ENCODE data around the gene UGT1A5.
A peak's percentile ranks its signal among the peaks of the same experiment; 100 is the strongest.
"Not testable (repeated sequence)": the region's sequence is repeated elsewhere in the genome, so short reads cannot be mapped to it uniquely, and the experiment has no call there.

UGT1A5 gene

DNA sequence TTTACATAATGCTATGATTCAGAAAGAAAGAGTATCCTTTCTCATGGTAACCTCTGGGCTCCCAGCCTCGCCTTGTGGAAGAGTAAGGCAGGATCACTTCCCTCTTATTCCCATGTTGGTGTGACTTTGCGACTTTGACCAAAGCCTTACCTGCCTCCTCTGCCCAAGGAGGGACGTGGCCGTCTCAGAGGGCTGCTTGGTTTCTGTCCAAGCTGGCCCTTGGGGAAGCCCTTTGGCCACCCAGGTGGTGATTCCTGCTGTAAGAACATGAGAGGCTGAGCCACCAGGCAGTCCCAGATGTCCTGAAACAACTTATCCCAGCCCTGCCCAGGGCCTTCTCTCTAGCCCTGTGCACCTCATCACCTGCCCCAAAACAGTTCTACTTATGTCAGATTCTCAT is 14.0 kb upstream of the UGT1A5 start:
- no peak for DNase-seq

DNA sequence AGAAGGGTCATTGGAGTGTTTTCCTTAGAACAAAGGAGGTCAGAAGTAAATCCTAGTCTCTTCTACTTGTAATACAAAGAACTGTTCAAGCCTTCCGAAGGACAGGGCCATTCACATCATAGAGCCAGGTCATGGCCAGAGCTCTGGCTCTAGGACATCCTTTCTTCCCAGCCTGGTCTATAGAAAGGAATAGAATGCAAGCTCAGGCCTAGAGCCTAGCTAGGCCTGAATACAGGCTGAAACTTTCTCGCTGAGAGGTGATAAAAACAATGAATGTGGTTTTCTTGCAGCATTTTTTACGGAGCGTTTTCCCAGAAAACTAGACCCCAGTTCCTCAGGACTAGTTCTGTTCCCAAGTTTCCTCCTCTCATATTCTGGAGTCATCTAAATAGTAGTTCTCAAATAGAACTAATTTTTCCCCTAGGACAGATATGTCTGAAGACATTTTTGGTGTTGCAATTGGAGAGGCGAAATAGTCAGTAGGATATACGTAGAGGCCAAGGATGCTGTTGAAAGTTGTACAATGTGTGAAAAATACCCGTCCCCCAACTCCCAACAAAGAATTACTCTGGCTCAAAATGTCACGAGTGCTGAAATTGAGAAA is 13.2 kb upstream of the UGT1A5 start:
- DNase-seq, result no peak

DNA sequence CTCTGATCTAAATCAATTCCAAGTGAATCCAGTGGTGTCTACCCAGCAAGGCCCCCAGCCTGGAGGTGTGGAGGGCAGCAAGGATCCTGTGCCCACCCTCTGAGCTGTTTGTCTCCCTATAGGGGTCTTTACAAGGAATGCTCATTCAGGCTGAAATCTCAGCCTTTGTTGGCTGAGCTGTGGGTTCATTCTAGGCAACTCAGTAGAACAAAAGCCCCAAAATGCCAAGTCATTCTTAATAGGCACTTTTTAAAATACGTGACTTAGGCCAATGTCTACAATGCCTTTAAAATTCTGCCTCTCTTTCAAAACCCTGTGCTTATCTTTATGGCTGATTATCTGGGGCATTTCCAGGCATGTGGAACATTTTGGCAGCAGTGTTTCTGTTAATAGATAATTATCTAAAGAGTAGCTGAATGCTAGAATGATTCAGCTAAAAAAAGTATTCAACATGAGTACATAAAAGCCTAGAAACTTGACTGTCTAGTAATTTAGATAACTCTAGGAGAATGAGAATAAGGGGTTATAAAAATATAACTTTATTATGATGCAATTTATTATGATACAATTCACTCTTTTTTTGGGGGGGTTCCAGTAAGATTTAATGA is 12.6 kb upstream of the UGT1A5 start:
- no peak for DNase-seq

DNA sequence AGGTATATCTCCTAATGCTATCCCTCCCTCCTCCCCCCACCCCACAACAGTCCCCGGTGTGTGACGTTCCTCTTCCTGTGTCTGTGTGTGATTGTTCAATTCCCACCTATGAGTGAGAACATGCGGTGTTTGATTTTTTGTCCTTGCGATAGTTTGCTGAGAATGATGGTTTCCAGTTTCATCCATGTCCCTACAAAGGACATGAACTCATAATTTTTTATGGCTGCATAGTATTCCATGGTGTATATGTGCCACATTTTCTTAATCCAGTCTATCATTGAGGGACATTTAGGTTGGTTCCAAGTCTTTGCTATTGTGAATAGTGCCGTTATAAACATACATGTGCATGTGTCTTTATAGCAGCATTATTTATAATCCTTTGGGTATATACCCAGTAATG is 11.9 kb upstream of the UGT1A5 start:
- DNase-seq, result not testable (repeated sequence)

DNA sequence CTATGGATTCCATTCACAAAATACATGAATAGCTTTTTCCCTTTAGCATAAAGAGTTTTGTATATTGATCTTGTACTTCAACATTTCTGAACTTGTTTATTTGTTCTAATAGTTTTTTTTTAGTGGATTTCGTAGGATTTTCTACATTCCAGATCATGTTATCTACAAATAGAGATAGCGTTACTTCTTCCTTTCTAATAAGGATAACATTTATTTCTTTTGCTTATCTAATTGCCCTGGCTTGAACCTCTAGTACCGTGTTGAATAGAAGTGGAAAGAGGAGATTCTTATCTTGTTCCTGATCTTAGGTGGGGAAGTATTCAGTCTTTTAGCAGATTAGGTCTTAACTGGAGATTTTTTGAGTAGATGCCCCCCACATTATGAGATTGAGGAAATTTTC is 10.5 kb upstream of the UGT1A5 start:
- no peak for DNase-seq

DNA sequence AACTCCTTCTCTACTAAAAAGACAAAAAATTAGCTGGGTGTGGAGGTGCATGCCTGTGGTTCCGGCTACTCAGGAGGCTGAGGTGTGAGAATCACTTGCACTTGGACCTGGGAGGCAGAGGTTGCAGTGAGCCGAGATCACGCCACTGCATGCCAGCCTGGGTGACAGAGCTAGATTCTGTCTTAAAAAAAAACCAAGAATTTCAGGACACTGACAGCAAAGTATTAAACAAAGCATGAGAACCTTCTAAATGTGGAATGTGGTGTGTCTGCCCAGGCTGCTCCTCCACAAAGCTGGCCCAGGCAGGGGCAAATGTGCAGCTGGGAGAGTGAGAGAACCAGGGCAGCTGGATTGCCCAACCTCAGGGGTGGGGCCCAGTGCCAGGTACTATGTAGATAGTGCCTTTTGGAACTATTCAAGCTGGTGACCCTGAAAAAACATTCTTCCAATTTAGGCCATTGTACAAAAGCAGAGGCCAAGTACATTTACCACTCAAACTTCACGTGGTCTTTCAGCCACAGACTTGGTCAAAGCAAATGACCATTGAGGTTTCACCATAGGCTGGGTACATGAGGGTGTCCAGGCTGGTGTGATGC is 6.7 kb upstream of the UGT1A5 start:
- DNase-seq, result no peak

DNA sequence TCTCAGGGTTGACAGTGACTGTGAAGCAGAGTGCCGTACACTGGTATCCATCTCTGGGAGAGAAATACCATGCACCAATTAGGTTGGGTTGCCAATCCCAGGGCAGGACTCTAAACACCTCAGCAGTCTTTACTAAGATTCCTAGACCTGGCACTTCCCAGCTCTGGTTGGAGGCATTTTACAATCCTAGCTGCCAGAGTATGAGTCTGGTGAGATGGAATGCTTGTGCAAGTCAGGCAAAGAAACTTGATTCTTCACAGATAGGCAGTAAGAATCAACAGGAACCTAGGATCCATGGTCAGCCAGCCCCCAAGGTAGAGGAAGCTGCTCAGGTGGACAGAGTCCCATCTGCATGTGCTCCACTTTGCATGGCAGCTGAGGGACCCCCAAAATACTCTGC is 6.0 kb upstream of the UGT1A5 start:
- DNase-seq, result no peak

DNA sequence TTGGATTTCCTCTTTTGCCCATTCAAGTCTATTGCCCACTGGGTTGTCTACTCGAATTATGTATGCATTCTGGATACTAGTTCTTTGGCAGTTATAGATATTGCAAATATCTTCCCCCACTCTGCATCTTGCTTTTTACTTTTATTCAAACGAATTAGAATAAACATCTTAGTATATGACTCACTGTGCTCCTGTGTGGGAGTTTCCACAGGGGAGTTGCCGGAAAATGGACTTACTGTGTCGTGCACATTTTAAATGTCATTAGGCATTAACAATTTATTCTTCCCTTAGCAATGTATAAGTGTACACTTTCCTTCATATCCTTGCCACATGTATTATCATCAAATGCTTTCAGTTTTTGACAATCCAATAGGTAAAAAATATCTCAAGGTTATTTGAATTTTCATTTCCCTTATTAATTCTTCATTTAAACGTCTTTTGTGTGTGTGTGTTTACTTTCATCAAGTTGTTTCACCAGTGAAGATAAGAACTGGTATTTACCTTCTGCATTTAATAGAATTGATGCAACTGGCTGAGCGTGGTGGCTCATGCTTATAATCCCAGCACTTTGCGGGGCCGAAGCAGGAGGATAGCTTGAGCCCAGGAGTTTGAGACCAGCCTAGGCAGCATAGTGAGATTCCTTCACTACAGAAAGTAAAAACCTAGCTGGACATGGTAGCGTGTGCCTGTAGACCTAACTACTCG is 4.6 kb upstream of the UGT1A5 start:
- DNase-seq, result no peak

DNA sequence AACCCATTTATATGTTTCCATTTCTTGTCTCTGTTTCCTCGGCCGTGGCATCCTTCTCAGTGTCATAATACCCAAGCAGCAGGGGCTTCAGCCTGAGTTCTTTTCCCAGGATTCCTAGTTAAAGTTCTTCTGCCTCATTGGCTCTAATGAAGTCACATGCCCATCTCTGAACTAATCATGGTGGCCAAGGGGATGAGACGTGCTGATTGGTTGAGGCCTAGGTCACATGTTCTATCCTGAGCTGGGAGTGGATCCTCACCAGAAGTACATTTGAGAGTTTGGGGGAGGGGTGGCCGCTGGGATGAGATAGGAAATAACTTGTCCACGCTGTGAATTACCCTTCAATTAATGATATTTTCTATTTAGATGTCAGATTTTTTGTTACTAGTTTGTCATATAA is 3.8 kb upstream of the UGT1A5 start:
- DNase-seq, result no peak

DNA sequence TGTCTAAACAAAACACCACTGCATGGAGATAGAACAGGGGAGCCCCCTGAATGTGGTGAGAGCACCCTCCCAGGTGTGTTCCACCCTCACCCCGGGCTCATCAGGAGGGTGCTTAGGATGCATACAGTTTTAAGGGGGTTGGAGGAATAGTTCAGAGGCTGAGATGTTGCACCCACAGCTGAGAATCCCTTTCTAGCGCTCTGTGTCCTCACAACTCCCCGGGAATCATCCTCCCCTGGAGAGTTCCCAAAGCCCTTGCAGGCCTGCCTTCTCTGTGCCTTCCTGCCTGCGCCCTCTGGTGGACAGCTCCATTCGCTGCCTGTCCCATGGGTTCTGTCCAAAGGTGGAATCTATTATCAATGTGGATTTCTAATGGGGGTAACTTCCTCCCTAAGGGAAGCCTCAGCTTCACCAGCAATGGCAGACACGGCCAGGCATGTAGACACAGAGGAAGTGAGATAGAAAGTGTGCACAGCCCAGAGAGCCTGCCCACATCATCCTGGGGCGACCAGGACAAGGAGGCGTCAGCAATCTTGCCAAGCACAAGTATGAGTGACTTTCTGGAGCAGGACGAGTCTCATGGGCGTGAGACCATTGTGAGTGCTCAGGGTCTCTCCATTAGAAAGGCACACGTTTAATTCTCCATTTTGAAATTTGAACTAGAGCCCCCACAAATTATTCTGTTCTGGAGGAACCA is 1.2 kb upstream of the UGT1A5 start:
- DNase-seq, result peak; percentile 71

DNA sequence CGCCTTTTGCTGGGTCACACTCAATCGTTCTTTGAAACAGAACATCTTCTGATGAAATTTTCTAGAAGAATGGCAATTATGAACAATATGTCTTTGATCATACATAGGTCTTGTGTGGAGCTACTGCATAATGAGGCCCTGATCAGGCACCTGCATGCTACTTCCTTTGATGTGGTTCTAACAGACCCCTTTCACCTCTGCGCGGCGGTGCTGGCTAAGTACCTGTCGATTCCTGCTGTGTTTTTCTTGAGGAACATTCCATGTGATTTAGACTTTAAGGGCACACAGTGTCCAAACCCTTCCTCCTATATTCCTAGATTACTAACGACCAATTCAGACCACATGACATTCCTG is 532 bp downstream of the UGT1A5 start:
- DNase-seq, result no peak

DNA sequence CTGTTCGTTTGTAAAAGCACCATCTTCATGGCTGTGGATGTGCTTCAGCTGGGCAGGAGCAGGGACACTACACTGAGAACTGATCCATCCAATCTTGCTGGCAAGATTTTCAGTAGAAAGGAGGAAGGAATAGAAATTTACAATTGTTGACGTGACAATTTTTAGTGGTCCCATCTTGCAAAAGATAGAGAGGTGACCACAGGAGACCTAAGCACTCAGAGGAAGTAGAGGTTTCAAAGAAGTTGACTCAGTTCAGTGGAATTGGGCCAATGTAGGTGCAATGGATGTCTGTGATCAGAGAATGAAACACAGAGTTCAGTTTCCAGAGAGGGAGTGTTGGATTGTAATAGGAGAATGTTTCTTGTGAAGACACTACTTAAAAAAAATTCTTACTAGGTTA is 1.4 kb downstream of the UGT1A5 start:
- no peak for DNase-seq

DNA sequence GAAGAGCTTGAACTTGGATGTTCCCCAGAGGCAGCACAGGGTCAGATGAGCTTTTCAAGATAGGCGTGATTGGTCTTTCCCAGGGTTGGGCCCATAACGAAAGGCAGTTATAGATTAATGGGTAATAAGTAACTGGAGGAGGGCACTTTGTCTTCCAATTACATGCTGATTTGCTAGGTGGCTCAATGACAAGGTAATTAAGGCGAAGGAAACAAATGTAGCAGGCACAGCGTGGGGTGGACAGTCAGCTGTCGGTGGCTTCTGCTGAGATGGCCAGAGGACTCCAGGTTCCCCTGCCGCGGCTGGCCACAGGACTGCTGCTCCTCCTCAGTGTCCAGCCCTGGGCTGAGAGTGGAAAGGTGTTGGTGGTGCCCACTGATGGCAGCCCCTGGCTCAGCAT is 5.8 kb downstream of the UGT1A5 start, which contains the start of gene UGT1A4:
UGT1A4 (plus strand) TSS at position 185 of the 400 bp plus-strand sequence; CDS start at position 270, 85 bp downstream.
- DNase-seq, result no peak

DNA sequence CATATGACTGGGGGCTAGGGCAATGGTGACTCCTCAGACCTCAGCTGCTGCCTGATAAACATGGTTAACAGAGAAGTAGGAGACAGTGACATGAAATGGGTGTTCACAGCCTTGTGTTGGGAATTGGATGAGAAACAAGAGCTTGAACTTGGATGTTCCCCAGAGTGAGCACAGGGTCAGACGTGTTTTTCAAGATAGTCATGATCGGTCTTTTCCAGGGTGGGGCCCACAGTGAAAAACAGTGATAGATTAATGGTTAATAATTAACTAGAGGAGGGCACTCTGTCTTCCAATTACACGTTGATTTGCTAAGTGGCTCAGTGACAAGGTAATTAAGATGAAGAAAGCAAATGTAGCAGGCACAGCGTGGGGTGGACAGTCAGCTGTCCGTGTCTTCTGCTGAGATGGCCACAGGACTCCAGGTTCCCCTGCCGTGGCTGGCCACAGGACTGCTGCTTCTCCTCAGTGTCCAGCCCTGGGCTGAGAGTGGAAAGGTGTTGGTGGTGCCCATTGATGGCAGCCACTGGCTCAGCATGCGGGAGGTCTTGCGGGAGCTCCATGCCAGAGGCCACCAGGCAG is 16.1 kb downstream of the UGT1A5 start, which contains the start of gene UGT1A3:
UGT1A3 (plus strand) TSS at position 320 of the 579 bp plus-strand sequence; CDS start at position 405, 85 bp downstream.
- no peak for DNase-seq

DNA sequence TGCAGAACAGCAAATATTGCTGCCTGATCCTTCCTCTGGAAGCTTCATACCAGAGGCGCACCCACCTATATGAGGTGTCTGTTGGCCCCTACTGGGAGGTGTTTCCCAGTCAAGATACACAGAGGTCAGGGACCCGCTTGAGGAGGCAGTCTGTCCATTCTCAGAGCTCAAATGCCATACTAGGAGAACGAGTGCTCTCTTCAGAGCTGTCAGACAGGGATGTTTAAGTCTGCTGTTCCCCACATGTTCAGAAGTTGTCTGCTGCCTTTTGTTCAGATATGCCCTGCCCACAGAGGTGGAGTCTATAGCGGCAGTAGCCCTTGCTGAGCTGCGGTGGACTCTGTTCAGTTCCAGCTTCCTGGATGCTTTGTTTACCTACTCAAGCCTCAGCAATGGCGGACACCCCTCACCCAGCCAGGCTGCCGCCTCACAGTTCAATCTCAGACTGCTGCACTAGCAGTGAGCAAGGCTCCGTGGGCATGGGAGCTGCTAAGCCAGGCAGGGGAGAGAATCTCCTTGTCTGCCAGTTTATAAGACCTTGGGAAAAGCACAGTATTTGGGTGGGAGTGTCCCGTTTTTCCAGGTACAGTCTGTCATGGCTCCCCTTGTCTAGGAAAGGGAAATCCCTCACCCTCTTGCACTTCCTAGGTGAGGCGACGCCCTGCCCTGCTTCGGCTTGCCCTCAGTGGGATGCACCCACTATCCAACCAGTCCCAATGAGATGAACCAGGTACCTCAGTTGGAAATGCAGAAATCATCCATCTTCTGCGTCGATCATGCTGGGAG is 24.4 kb downstream of the UGT1A5 start:
- DNase-seq, result not testable (repeated sequence)

DNA sequence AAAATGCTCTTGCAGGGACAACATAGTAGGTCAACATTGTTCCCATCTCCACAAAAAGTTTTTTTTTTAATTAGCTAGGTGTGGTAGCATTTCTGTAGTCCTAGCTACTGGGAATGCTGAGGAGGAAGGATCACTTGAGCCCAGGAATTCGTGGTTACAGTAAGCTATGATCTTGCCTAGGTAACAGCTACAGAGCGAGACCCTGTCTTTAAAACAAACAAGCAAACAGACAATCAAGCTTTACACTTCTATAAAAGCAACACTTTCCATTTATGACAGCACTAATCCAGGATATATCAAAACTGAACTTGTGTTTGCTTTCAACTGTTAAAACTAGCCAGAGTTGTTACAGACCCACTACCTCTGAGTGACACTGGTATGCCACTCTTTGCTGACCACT is 28.2 kb downstream of the UGT1A5 start:
- no peak for DNase-seq

DNA sequence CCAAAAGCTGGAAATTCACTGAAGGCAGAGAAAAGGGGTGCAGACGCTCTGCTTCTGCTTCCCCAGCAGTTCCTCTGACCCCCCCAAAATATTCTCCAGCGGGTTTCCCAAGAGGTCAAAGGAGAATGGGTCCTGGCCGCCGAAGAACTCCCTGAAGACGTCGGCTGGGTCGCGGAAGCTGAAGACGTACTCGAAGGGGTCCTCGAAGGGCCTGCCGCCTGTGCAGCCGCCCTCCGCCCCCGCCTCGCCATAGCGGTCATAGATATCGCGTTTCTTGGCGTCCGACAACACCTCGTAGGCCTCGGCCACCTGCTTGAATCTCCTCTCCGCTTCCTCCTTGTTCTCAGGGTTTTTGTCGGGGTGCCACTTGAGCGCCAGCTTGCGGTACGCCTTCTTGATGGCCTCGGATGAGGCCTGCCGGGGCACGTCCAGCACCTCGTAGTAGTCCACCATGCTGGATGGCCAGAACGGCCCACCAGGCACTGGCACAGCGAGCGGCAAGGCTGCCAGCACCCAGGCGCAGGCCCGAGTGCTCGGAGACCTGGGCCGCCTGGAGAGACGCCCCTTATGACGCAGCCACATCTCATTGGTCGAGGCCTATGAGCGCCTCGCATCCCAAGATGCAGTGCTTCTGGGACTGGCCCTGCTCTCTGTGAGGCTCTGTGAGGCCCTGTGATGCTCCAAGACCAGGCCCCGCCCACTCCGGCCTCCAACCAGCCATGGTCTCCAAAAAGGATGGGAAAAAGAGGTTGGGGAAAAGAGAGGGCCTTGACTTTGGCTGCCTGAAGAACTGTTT is 31.0 kb downstream of the UGT1A5 start:
- no peak for DNase-seq

DNA sequence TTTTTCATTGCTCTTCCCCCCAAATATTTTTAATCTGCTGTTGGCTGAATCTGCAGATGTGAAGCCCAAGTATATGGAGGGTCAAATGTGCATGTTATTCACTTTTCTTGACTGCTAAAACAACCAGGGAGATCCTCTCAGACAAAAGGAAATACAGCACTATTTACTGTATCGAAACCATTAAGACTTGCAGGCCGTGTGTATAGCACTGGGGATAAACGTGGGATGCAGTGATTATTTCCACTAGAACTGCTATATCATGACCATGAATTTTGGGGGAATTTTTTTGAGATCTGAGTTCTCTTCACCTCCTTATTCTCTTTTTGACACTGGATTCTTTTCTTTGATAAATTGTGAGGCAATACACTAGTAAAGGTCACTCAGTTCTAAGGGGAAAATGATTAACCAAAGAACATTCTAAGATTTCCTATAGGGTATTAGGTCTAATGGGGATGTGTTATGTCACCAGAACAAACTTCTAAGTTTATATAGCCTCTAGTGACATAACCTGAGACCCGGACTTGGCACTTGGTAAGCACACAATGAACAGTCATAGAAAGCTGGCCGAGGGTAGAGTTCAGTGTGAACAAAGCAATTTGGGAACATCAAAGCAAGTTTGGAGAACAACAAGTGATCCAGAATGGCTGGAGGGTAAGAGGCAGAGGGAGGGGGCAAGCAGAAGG is 32.5 kb downstream of the UGT1A5 start:
- DNase-seq, result no peak

DNA sequence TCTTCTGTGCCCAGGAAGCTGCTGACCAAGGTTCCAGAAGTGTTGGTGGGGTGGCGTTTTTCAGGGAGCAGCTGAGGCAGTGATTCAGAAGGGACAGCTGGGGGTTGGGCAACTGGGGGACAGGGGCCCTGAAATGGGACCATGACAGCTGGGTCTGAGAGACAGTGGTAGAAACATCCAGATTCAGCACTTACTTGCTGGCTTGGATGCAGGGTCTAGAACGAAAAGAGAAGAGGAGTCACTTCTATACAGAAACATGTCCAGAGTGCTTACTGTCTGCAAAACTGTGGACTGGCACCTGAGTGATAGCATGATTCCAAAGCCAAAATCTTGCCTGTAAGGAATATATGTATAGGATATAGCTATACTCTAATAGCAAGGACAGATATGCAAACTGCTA is 33.1 kb downstream of the UGT1A5 start:
- DNase-seq, result not testable (repeated sequence)

DNA sequence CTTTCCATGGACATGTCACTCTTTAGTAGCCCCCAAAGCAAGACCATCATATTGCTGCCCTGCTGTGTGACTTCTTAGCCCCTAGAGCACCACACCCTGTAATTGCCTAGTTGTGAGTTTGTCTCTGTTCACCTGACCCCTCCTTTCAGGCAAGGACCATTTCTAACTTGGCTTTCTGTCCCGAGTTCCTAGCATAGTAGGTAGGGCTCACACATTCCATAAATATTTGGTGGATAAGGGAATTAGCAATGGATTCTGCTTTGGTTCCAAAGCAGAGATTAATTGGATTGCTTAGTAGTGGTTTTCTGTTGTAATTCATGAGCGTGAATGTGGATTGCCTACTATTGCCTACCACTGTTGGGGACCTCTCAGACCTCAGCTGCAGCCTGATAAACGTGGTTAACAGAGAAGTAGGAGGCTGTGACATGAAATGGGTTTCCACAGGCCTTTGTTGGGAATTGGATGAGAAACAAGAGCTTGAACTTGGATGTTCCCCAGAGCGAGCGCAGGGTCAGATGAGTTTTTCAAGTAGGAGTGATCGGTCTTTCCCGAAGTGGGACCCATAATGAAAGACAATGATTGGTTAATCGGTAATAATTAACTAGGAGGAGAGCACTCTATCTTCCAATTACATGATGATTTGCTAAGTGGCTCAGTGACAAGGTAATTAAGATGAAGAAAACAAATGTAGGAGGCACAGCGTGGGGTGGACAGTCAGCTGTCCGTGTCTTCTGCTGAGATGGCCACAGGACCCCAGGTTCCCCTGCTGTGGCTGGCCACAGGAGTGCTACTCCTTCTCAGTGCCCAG is 34.0 kb downstream of the UGT1A5 start:
- DNase-seq, result no peak
